ENCODE measurements around the gene PROM2.

Gene PROM2

DNA sequence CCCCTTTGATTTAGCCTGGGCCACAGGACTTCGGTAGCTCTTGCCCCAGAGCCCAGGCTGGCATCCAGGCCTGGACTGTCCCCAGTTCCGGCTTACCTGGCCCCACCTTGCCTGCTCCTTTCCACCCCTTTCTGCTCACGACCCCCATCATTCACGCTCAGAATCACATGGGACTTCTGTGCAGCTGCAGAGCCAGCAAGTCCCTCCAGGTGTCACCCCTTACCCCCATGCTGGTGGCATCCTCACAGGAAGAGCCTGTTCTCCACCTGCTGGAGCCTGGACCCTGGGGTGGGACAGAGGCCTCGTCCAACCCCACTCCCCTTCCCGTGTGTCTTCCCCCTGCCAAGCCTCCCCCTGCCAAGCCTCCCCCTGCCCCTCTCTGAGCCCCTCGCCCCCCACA lies 15.0 kb downstream of the PROM2 start:
- H3K27ac ChIP-seq = no peak overlapping the region
- no peak for TF ChIP-seq ZFX (IDR thresholded peaks at IDR 0.05)
- no peak for TF ChIP-seq CTCF (conservative IDR thresholded peaks at IDR 0.05)

DNA sequence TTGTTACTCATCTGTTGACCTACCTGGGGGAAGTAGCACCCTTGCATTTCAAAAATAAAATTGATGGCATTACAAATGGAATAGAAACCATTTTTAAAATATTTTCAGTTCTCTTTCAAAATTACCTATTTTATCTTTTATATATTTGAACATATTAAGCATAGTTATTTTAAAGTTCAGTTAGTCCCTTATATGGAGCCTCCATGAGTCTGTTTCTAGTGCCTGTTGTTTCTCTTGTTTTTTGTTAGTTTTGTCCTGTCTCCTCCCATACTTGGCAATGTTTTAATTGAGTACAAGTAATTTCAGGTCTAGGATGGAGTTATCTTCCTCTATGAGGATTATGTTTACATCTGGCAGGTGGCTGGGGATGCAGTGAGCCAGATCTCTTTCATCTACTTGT lies 17.0 kb downstream of the PROM2 start:
- TF ChIP-seq ZFX (IDR thresholded peaks at IDR 0.05) = no peak
- no peak for TF ChIP-seq CTCF (conservative IDR thresholded peaks at IDR 0.05)
- no peak overlapping the region for H3K27ac ChIP-seq

DNA sequence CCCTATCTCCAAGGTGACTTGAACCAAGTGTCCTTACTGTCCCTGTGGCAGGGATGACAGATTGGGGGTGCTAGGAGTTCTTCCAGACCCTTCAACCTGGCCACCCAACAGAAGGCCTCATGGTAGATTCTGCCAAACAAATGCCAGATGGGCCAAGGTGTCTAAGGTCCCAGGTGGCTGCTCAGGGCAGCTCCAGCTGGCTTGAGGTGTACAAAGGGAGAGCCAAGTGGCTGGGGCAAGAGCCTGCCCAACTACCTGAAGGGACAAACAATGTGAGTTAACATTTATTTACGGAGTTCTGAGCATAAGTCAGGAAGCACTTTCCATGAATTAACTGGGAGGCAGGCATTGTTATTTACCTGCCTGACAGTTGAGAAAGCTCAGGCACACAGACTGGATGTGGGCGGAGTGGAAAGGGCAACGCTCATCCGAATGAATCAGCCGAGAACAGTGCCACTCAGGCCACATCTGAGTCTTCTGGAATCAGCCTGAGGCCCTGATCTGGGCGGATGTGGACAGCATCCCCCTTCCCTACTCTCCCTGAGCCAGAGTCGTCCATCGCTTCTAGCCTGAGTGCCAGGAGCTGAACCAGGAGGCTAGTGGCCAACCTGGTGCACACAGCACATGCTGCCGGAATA lies 18.5 kb downstream of the PROM2 start:
- no peak overlapping the region for H3K27ac ChIP-seq
- no peak for TF ChIP-seq CTCF (conservative IDR thresholded peaks at IDR 0.05)
- no peak for TF ChIP-seq ZFX (IDR thresholded peaks at IDR 0.05)

DNA sequence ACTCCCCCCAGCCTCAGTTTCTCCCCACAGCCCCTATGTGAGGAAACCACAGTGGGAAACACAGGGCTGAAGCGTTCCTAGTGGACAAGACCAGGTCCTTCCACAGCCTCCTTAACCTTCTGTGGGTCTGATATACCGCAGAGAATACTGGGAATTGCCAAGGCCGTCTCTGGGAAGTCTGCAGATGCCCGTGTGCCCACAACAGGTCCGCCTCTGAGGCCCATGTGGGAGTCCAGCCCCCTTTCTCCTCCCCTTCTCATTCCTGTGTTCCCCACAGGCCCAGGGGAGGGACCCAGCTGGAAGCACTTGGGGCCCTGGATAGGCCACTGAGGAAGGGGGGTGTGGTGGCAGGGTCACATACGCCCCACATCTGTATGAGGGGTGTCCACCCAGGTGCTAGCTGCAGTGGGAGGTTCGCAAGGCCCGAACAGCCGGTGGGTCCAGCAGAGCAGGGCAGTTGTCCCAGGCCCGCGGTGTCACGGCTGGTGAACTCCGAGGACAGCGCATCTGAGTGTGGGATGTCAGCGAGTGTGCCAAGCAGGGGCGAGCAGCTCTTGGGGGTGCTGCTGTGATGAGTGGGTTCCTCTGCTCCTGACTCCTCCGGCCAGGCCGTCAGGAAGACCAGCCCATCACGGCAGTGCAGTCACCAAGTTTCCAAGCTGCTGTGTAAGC lies 20.5 kb downstream of the PROM2 start:
- no peak overlapping the region for H3K27ac ChIP-seq
- TF ChIP-seq ZFX (IDR thresholded peaks at IDR 0.05) (no peak), CTCF (conservative IDR thresholded peaks at IDR 0.05) (no peak)

GRCh38 chr2:95295376-95295775 lies 21.1 kb downstream of the PROM2 start:
- no peak for TF ChIP-seq CTCF (conservative IDR thresholded peaks at IDR 0.05)
- no peak for TF ChIP-seq ZFX (IDR thresholded peaks at IDR 0.05)
- H3K27ac ChIP-seq = no peak overlapping the region

DNA sequence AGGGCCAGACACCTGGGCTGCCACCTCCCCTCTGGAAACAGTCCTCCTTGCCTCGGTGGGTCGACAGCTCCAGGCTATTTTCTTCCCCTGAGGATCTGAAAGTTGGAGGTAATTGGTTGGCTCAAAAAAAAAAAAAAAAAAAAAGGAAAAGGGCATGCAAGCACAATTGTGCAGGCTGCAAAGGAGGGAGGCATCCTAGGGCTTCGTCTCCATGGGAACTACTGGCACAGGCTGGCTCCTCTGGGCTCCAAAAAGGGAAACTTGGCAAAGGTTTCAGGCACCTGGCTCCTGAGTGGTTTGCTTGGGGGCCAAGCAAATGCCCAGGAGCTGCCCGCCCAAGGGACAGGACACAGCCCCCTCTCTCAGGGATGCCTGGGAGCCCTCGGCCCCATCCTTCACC lies 21.8 kb downstream of the PROM2 start:
- no peak for TF ChIP-seq CTCF (conservative IDR thresholded peaks at IDR 0.05)
- TF ChIP-seq ZFX (IDR thresholded peaks at IDR 0.05) = no peak
- no peak overlapping the region for H3K27ac ChIP-seq

DNA sequence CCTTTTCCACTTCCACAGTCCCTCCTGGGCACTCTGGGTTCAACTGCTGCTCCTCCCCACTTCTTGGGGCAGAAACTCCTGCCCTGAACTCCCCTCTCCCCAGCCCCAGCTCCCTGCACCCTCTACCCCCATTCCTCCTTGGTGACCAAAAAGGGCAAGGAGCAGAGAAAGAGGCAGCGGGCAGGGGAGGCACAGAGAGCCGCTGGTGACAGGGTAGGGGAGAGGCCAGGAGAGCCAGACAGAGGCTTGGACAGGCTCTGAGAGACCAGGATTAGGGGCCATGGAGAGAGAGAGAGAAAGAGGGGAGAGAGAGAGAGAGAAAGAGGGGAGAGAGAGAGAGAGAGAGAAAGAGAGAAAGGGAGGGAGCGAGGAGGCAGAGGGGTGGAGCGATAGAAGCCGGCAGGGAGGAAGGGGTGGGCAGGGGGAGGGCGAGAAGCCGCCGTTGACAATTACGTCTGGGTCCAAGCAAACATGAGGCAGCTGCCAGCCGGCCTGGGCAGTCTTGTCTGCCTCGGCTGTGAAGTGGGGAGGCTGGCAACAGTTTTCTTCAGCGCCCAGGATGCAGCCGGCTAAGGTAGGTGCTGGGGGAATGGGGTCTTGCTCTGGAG lies 22.7 kb downstream of the PROM2 start, which contains the start of gene KCNIP3:
KCNIP3 (plus strand) TSS at position 468 of the 608 bp plus-strand sequence; CDS start at position 560, 92 bp downstream.
- TF ChIP-seq ZFX (IDR thresholded peaks at IDR 0.05) = no peak
- TF ChIP-seq CTCF (conservative IDR thresholded peaks at IDR 0.05) = no peak
- H3K27ac ChIP-seq = peak within 1 kb of the TSS; percentile 17
